ENCODE data around the gene TTL. TPM values are rescaled to one million over a fixed set of nuclear protein-coding genes. Genes with fewer than 3 reads are reported as not detected.
A peak's percentile ranks its signal among the peaks of the same experiment; 100 is the strongest.

The TTL gene
- total and polyA plus RNA-seq, 7 donors = 19.0 to 72.0 (median 49.3) TPM

DNA sequence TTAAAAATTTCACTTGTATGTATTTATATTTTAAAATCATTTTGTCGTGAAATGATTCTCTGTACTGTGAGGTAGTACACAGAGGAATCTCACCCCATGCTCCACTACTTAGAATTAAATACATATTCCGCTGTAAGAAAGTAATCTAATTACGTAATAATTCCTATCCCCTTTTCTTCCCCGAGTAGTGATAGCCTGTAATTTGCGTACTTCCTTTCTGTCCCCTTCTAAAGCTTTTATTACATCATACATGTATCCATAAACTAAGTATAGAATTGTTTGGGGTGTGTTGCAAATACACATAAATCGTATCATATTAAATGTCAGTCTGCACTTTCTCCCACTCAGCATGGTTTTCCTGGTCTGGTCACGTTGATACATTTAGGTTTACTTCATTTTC, 90.0 kb downstream of the TTL start:
- no peaks in the 10 kb centered on the region for H3K27me3 ChIP-seq (ENCODE audit: insufficient read depth in 3 of 3, low read length in 2 of 3)
- DNase-seq (no peak), ATAC-seq (no peak)
- no peaks in the 10 kb centered on the region for H3K4me1 ChIP-seq
- no peak overlapping the region for H3K4me3 ChIP-seq
- H3K9me3 ChIP-seq = no peaks in the 10 kb centered on the region
- intact Hi-C loops (cut with DNase I) = loop anchor here in 1 of 2 donors (10.0 kb wide), 1 partner anchor 327 kb away; no protein-coding TSS in a partner anchor
- 79 to 90% (median 82%) methylated on average over 7 of the region's 7 CpGs for WGBS, 3 donors
- no peak overlapping the region for H3K27ac ChIP-seq
- TF ChIP-seq, protein P1, sequence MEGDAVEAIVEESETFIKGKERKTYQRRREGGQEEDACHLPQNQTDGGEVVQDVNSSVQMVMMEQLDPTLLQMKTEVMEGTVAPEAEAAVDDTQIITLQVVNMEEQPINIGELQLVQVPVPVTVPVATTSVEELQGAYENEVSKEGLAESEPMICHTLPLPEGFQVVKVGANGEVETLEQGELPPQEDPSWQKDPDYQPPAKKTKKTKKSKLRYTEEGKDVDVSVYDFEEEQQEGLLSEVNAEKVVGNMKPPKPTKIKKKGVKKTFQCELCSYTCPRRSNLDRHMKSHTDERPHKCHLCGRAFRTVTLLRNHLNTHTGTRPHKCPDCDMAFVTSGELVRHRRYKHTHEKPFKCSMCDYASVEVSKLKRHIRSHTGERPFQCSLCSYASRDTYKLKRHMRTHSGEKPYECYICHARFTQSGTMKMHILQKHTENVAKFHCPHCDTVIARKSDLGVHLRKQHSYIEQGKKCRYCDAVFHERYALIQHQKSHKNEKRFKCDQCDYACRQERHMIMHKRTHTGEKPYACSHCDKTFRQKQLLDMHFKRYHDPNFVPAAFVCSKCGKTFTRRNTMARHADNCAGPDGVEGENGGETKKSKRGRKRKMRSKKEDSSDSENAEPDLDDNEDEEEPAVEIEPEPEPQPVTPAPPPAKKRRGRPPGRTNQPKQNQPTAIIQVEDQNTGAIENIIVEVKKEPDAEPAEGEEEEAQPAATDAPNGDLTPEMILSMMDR (IDR thresholded peaks at IDR 0.05) = no peak
- H3K36me3 ChIP-seq (ENCODE audit: insufficient read depth in 1 of 2, low read depth in 1 of 2) = peaks cover 37 to 100% of the 10 kb centered on the region in 2 donors

DNA sequence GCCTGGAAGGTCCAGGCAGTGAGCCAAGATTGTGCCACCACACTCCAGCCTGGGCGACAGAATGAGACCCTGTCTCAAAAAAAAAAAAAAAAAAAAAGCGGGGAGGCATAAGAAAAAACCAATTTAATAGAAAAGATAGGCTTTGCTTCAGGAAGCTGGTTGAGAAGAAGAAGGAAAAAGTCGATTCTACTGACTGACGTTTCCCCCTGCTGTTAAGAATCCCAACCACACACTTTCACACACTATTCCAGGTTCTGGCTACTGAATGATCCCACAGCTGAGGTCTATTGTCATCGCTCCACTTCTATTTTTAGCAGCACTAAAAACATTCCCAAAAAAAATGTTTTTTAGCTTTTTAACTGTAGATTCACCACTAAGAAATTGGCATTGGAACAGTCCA, 95.8 kb downstream of the TTL start:
- no peak for DNase-seq
- TF ChIP-seq, protein P1 (IDR thresholded peaks at IDR 0.05) = no peak
- no peak for ATAC-seq
- Histone ChIP-seq H3K4me3 (no peak overlapping the region), H3K4me1 (peaks cover 2% of the 10 kb centered on the region), H3K36me3 (ENCODE audit: insufficient read depth in 1 of 2, low read depth in 1 of 2) (peaks cover 23 to 46% of the 10 kb centered on the region in 2 donors), H3K27ac (no peak overlapping the region), H3K27me3 (ENCODE audit: insufficient read depth in 3 of 3, low read length in 2 of 3) (no peaks in the 10 kb centered on the region), H3K9me3 (no peaks in the 10 kb centered on the region)
- 34 to 44% (median 39%) methylated on average over 5 of the region's 5 CpGs for WGBS, 3 donors
- intact Hi-C loops (cut with DNase I) = loop anchor here in 1 of 2 donors (10.0 kb wide), 1 partner anchor 333 kb away; no protein-coding TSS in a partner anchor

DNA sequence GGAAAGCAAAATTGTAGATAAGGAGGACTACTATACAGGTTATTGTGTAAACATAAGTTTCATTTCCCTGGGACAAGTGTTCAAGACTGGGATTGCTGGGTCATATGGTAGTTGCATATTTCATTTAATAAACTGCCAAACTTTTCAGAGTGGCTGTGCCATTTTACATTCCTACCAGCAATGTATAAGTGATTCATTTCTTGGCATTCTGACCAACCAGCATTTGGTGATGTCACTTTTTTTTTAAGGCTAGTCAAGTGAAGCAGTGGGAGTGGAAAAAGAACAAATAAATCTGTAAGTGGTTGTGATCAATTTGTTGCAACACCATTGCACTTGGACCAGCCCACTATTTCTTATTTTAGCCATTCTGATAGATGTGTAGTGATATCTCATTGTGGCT, 97.3 kb downstream of the TTL start:
- no peaks in the 10 kb centered on the region for H3K9me3 ChIP-seq
- no peak overlapping the region for H3K27ac ChIP-seq
- intact Hi-C loops (cut with DNase I) = loop anchor here in 1 of 2 donors (10.0 kb wide), 1 partner anchor 334 kb away; no protein-coding TSS in a partner anchor
- ATAC-seq = no peak
- DNase-seq = no peak
- H3K36me3 ChIP-seq (ENCODE audit: insufficient read depth in 1 of 2, low read depth in 1 of 2) = peaks cover 19 to 31% of the 10 kb centered on the region in 2 donors
- TF ChIP-seq, protein P1 (IDR thresholded peaks at IDR 0.05) = no peak
- H3K4me1 ChIP-seq = peaks cover 8% of the 10 kb centered on the region
- H3K27me3 ChIP-seq (ENCODE audit: insufficient read depth in 3 of 3, low read length in 2 of 3) = no peaks in the 10 kb centered on the region
- H3K4me3 ChIP-seq = no peak overlapping the region

DNA sequence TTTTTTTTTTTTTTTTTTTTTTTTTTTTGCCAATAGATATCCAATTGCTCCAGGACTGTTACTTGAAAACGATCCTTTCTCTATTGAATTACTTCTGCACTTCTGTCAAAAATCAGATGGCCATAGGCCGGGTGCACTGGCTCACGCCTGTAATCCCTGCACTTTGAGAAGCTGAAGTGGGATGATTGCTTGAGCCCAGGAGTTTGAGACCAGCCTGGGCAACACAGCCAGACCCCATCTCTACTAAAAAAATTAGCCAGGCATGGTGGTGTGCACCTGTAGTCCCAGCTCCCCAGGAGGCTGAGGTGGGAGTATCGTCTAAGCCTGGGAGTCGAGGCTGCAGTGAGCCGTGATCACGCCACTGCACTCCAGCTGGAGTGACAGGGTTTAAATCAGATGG, 98.1 kb downstream of the TTL start:
- TF ChIP-seq, protein P1 (IDR thresholded peaks at IDR 0.05) = no peak
- intact Hi-C loops (cut with DNase I) = loop anchor here (5.0 to 10.0 kb wide), 4 partner anchors 38 to 325 kb away; partner anchors contain the start of genes POLR1B (in 1 of the 2), TTL (in 1 of the 2), ZC3H6 (in 1 of the 2) and ZC3H8 (in 1 of the 2)
- Histone ChIP-seq H3K27me3 (ENCODE audit: insufficient read depth in 3 of 3, low read length in 2 of 3) (no peaks in the 10 kb centered on the region), H3K4me1 (peaks cover 10% of the 10 kb centered on the region), H3K36me3 (ENCODE audit: insufficient read depth in 1 of 2, low read depth in 1 of 2) (peaks cover 15 to 22% of the 10 kb centered on the region in 2 donors), H3K27ac (no peak overlapping the region), H3K4me3 (no peak overlapping the region), H3K9me3 (no peaks in the 10 kb centered on the region)
- ATAC-seq = no peak
- 86 to 89% (median 86%) methylated on average over 7 of the region's 7 CpGs for WGBS, 3 donors
- no peak for DNase-seq

DNA sequence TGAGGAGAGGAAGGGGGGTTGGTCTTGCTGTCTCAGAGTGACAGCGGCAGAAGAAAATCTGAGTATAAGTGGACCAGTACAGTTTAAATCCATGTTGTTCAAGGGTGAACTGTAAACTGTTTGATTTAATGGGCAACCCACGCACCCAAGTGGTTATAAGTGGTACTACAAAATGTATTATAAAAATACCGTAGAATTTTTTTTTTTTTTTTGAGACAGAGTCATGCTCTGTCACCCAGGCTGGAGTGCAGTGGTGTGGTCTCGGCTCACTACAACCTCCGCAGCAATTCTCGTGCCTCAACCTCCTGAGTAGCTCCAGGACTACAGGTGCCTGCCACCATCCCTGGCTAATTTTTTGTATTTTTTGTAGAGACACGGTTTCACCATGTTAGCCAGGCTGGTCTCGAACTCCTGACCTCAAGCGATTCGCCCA, 100.4 kb downstream of the TTL start:
- WGBS, 3 donors = 40 to 42% (median 41%) methylated on average over 10 of the region's 10 CpGs
- ATAC-seq (peak; percentile 17 to 34 (median 26)), DNase-seq (no peak)
- no peaks in the 10 kb centered on the region for H3K9me3 ChIP-seq
- intact Hi-C loops (cut with DNase I) = loop anchor here (1.0 to 10.0 kb wide), 5 partner anchors 40 to 328 kb away; partner anchors contain the start of genes TTL (in 2 of the 2), POLR1B (in 1 of the 2), ZC3H6 (in 1 of the 2) and ZC3H8 (in 1 of the 2)
- H3K36me3 ChIP-seq (ENCODE audit: insufficient read depth in 1 of 2, low read depth in 1 of 2) = peaks cover 3 to 14% of the 10 kb centered on the region in 2 donors
- no peak overlapping the region for H3K4me3 ChIP-seq
- H3K27ac ChIP-seq = peak overlapping the region; percentile 92
- peaks cover 17% of the 10 kb centered on the region for H3K4me1 ChIP-seq
- no peaks in the 10 kb centered on the region for H3K27me3 ChIP-seq (ENCODE audit: insufficient read depth in 3 of 3, low read length in 2 of 3)
- TF ChIP-seq, protein P1 (IDR thresholded peaks at IDR 0.05) = peak; percentile 66

Data from psoas muscle (tissue), 8 donors.